Stimulated activated CD4-positive, alpha-beta T cell treated with anti-CD3 and anti-CD28 coated beads, Interleukin-1b, Interleukin-23, amount 100 ng/mL, for 24 hours (primary cell): ENCODE measurements around the gene CKS2.
"Not testable (repeated sequence)": the region's sequence is repeated elsewhere in the genome, so short reads cannot be mapped to it uniquely, and the experiment has no call there.

Source experiments
- DNase-seq, 4 experiments: peaks; one replicate each; pipeline ENCODE4 v3.0.0-alpha.2; 2020; ENCODE audit warnings: low read depth in 4 of 4, low spot score in 1 of 4

The CKS2 gene

GRCh38 chr9:89309608-89310474 is 1.2 kb upstream of the CKS2 start:
- no peak for DNase-seq

- DNase-seq: no peak
Observed at GRCh38 chr9:89311346-89312221, 589 bp downstream of the CKS2 start.

GRCh38 chr9:89312222-89312571 is 1.2 kb downstream of the CKS2 start:
- no peak for DNase-seq

GRCh38 chr9:89313842-89314241 is 2.8 kb downstream of the CKS2 start:
- DNase-seq: no peak

- DNase-seq: no peak
Observed at GRCh38 chr9:89314955-89315354, 4.0 kb downstream of the CKS2 start.

- no peak for DNase-seq
Observed at GRCh38 chr9:89315482-89315881, 4.5 kb downstream of the CKS2 start.

- no peak for DNase-seq
Observed at GRCh38 chr9:89317282-89317681, 6.3 kb downstream of the CKS2 start.

- DNase-seq: peak; percentile 90 to 94 (median 92)
Observed at GRCh38 chr9:89318123-89319014, 7.4 kb downstream of the CKS2 start, which contains the start of gene SECISBP2. TSS of gene SECISBP2 (plus strand) at chr9:89318500. CDS start at chr9:89318577, 77 bp downstream.

- no peak for DNase-seq
Observed at GRCh38 chr9:89319015-89319905, 8.3 kb downstream of the CKS2 start.

GRCh38 chr9:89323390-89323789 is 12.4 kb downstream of the CKS2 start:
- no peak for DNase-seq

- no peak for DNase-seq
Observed at GRCh38 chr9:89325733-89326132, 14.7 kb downstream of the CKS2 start.

GRCh38 chr9:89328064-89328463 is 17.1 kb downstream of the CKS2 start:
- DNase-seq: no peak

GRCh38 chr9:89329917-89330316 is 18.9 kb downstream of the CKS2 start:
- no peak for DNase-seq

GRCh38 chr9:89330513-89330912 is 19.5 kb downstream of the CKS2 start:
- no peak for DNase-seq

GRCh38 chr9:89339807-89340206 is 28.8 kb downstream of the CKS2 start:
- DNase-seq: no peak

GRCh38 chr9:89340332-89340731 is 29.3 kb downstream of the CKS2 start:
- DNase-seq: no peak

- no peak for DNase-seq
Observed at GRCh38 chr9:89342213-89342612, 31.2 kb downstream of the CKS2 start.

GRCh38 chr9:89342948-89343347 is 32.0 kb downstream of the CKS2 start:
- DNase-seq: no peak

- DNase-seq: not testable (repeated sequence)
Observed at GRCh38 chr9:89343812-89344211, 32.8 kb downstream of the CKS2 start.

GRCh38 chr9:89345476-89345875 is 34.5 kb downstream of the CKS2 start:
- DNase-seq: no peak
